Endodermal cell (in vitro differentiated cells): Measurements from ENCODE around the gene HECTD1. TPM values are rescaled to one million over a fixed set of nuclear protein-coding genes. Genes with fewer than 3 reads are reported as not detected.

Experiments
- DNase-seq: peaks from one replicate; pipeline ENCODE4 v3.0.0-alpha.2; 2017
- H3K27ac ChIP-seq: 2 replicates; pipeline ENCODE4 v1.5.1; 2013; ENCODE audit warnings: mild to moderate bottlenecking, low read depth, low read length, moderate library complexity
- H3K27me3 ChIP-seq: 2 replicates; pipeline ENCODE4 v1.6.1; 2013; ENCODE audit warnings: mild to moderate bottlenecking, low read length, moderate library complexity; ENCODE audit not compliant: insufficient read depth, control insufficient read depth, poor library complexity, severe bottlenecking
- H3K36me3 ChIP-seq: 2 replicates; pipeline ENCODE4 v1.7.0; 2013; ENCODE audit warnings: mild to moderate bottlenecking, low read length, moderate library complexity; ENCODE audit not compliant: control insufficient read depth, insufficient read depth
- H3K4me1 ChIP-seq: one replicate; pipeline ENCODE4 v1.7.0; 2013; ENCODE audit warnings: low read length; ENCODE audit not compliant: control insufficient read depth, insufficient read depth
- H3K4me3 ChIP-seq: 2 replicates; pipeline ENCODE4 v1.5.1; 2013; ENCODE audit warnings: mild to moderate bottlenecking, low read length, moderate library complexity
- H3K9ac ChIP-seq: 2 replicates; pipeline ENCODE4 v1.6.1; 2013; ENCODE audit warnings: mild to moderate bottlenecking, low read length, moderate library complexity; ENCODE audit not compliant: poor library complexity, severe bottlenecking; ENCODE audit errors: extremely low read depth
- H3K9me3 ChIP-seq: 2 replicates; pipeline ENCODE4 v1.6.1; 2013; ENCODE audit warnings: mild to moderate bottlenecking, low read length, moderate library complexity; ENCODE audit not compliant: control insufficient read depth
- H3K27ac Mint-ChIP-seq: 2 replicates; pipeline ENCODE4 v1.8.0; 2020; ENCODE audit warnings: mixed read lengths
- H3K27me3 Mint-ChIP-seq: 2 replicates; pipeline ENCODE4 v1.8.0; 2021; ENCODE audit warnings: mild to moderate bottlenecking, mixed read lengths; ENCODE audit not compliant: insufficient read depth
- H3K36me3 Mint-ChIP-seq: 2 replicates; pipeline ENCODE4 v1.8.0; 2020; ENCODE audit warnings: low read depth, mixed read lengths
- H3K4me1 Mint-ChIP-seq: 2 replicates; pipeline ENCODE4 v1.8.0; 2020; ENCODE audit warnings: mixed read lengths
- H3K4me3 Mint-ChIP-seq: 2 replicates; pipeline ENCODE4 v1.8.0; 2020; ENCODE audit warnings: mild to moderate bottlenecking, moderate library complexity, mixed read lengths
- H3K9me3 Mint-ChIP-seq: 2 replicates; pipeline ENCODE4 v1.8.0; 2020; ENCODE audit warnings: mild to moderate bottlenecking, mixed read lengths
- WGBS, 2 experiments: methylation state at CpG; one replicate each; pipeline versions ENCODE4 v1.1.5 to v1.1.7; 2013; ENCODE audit warnings: missing lambda C conversion rate in 2 of 2, mixed read lengths in 1 of 2; ENCODE audit not compliant: insufficient coverage in 1 of 2, insufficient read length in 1 of 2; 5-methylcytosine and 5-hydroxymethylcytosine counted together
- total RNA-seq, 2 donors: library from RNA; stranded (reverse); fragmentation: NEBNext Ultra II Directional in 1 of 2; extraction: Animal tissue kit (Norgen Biotek cat#: 25700) in 1 of 2; gene quantifications; 2 replicates in 1 of 2; 3 replicates in 1 of 2; pipeline ENCODE4 v1.2.1, GENCODE V29; 2021
- TF ChIP-seq, protein P1 (sequence below): fragments of 200-600 bp; sonication (generic); conservative IDR thresholded peaks from 2 replicates; pipeline ENCODE4 v1.5.0; 2021; ENCODE audit warnings: antibody characterized with exemption, mild to moderate bottlenecking

HECTD1 gene
- total RNA-seq, 2 donors from 2014 or later = 118 to 132 TPM

DNA sequence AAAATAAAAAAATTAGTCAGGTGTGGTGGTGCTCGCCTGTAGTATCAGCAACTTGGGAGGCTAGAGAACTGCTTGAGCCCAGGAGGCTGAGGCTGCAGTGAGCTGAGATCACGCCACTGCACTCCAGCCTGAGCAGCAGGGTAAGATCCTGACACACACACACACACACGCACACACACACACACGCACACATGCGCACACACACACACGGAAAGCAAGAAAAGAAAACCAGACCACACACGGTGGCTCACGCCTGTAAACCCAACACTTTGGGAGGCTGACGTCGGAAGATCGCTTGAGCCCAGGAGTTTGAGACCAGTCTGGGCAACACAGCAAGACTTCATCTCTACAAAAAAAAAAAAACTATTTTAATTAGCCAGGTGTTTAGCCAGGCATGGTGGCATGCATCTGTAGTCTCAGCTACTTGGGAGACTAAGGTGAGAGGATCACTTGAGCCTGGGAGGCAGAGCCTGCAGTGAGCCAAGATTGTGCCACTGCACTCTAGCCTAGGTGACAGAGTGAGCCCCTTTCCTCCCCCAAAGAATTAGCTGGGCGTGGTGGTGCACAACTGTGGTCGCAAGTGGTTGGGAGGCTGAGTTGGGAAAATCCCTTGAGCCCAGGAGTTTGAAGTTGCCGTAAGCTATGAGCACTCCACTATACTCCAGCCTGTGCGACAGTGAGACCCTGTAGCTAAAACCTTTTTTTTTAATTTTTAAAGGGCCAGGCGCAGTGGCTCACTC lies 44.5 kb downstream of the HECTD1 start:
- Histone ChIP-seq H3K4me1 (no peaks in the 10 kb centered on the region), H3K9ac (no peak overlapping the region), H3K36me3 (peaks cover 85% of the 10 kb centered on the region), H3K4me3 (no peak overlapping the region), H3K27ac (no peak overlapping the region), H3K27me3 (no peaks in the 10 kb centered on the region), H3K9me3 (no peaks in the 10 kb centered on the region)
- DNase-seq = no peak
- Mint-ChIP-seq H3K36me3 (peaks cover 57% of the 10 kb centered on the region), H3K4me1 (no peaks in the 10 kb centered on the region), H3K9me3 (no peaks in the 10 kb centered on the region), H3K27ac (no peak overlapping the region), H3K27me3 (no peaks in the 10 kb centered on the region), H3K4me3 (no peak overlapping the region)
- TF ChIP-seq, protein P1, sequence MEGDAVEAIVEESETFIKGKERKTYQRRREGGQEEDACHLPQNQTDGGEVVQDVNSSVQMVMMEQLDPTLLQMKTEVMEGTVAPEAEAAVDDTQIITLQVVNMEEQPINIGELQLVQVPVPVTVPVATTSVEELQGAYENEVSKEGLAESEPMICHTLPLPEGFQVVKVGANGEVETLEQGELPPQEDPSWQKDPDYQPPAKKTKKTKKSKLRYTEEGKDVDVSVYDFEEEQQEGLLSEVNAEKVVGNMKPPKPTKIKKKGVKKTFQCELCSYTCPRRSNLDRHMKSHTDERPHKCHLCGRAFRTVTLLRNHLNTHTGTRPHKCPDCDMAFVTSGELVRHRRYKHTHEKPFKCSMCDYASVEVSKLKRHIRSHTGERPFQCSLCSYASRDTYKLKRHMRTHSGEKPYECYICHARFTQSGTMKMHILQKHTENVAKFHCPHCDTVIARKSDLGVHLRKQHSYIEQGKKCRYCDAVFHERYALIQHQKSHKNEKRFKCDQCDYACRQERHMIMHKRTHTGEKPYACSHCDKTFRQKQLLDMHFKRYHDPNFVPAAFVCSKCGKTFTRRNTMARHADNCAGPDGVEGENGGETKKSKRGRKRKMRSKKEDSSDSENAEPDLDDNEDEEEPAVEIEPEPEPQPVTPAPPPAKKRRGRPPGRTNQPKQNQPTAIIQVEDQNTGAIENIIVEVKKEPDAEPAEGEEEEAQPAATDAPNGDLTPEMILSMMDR = no peak
- WGBS, 2 experiments = 93% methylated on average over 9 to 16 of the region's 16 CpGs

DNA sequence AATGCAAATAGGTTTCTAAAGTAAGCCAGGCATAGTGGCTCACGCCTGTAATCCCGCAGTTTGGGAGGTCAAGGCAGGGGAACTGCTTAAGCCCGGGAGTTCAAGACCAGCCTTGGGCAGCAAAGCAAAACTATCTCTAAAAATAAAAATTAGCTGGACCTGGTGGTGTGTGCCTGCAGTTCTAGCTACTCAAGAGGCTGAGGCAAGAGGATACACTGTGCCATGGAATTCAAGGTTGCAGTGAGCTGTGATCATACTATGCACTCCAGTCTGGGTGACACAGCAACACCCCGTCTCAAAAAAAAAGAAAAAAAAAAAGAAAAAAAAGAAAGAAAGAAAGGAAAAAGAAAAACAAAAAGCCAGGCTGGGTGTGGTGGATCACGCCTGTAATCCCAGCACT lies 46.3 kb downstream of the HECTD1 start:
- Histone ChIP-seq H3K4me3 (no peak overlapping the region), H3K36me3 (peaks cover 81% of the 10 kb centered on the region), H3K4me1 (no peaks in the 10 kb centered on the region), H3K9me3 (no peaks in the 10 kb centered on the region), H3K9ac (no peak overlapping the region), H3K27me3 (no peaks in the 10 kb centered on the region), H3K27ac (no peak overlapping the region)
- no peak for DNase-seq
- Mint-ChIP-seq H3K9me3 (no peaks in the 10 kb centered on the region), H3K4me3 (no peak overlapping the region), H3K4me1 (no peaks in the 10 kb centered on the region), H3K27me3 (no peaks in the 10 kb centered on the region), H3K27ac (no peak overlapping the region), H3K36me3 (peaks cover 58% of the 10 kb centered on the region)
- TF ChIP-seq, protein P1 = no peak
- 91 to 99% methylated on average over 5 of the region's 5 CpGs for WGBS, 2 experiments

DNA sequence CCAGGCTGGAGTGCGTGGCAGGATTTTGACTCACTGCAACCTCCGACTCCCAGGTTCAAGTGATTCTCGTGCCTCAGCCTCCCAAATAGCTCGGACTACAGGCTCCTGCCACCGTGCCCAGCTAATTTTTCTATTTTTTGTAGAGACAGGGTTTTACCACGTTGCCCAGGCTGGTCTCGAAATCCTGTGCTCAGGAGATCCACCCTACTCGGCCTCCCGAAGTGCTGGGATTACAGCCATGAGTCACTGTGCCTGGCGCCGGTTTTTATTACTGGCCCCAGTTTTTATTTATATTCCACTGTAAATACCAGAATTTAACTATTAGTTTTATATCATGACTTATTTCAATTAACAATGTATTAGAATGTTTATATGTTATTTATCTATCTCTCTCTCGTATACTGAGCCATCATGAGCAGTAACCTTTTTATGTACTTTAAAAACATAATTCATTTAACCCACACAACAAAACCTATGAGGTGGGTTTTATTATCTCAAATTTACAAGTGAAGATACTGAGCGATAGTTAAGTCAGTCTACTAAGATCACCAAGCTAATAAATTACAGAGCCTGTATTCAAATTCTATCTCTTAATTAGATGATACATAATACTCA lies 47.8 kb downstream of the HECTD1 start:
- Histone ChIP-seq H3K27ac (no peak overlapping the region), H3K4me3 (no peak overlapping the region), H3K4me1 (no peaks in the 10 kb centered on the region), H3K9ac (no peak overlapping the region), H3K36me3 (peaks cover 77% of the 10 kb centered on the region), H3K9me3 (no peaks in the 10 kb centered on the region), H3K27me3 (no peaks in the 10 kb centered on the region)
- Mint-ChIP-seq H3K36me3 (peaks cover 64% of the 10 kb centered on the region), H3K4me1 (no peaks in the 10 kb centered on the region), H3K27ac (no peak overlapping the region), H3K9me3 (no peaks in the 10 kb centered on the region), H3K4me3 (no peak overlapping the region), H3K27me3 (no peaks in the 10 kb centered on the region)
- TF ChIP-seq, protein P1 = no peak
- DNase-seq = no peak
- 89 to 93% methylated on average over 6 to 12 of the region's 13 CpGs for WGBS, 2 experiments
